ENCODE data around the gene DHX29. TPM values are rescaled to one million over a fixed set of nuclear protein-coding genes. Genes with fewer than 3 reads are reported as not detected.

The DHX29 gene
- total RNA-seq, 4 donors from 2014 or later, result 24.2 to 27.9 (median 25.4) TPM

- H3K4me3 ChIP-seq (ENCODE audit: low read depth, poor library complexity, severe bottlenecking), result no peak overlapping the region
- no peak for DNase-seq (ENCODE audit: low spot score in 2 of 2)
- intact Hi-C loops (cut with DNase I; ENCODE audit: low total_unique reads), result no loop called here
- WGBS, 2 donors, result 60 to 84% methylated on average over 2 of the region's 2 CpGs
- TF ChIP-seq CTCF (IDR thresholded peaks at IDR 0.05), result no peak
- TF ChIP-seq POLR2A (IDR thresholded peaks at IDR 0.05), result no peak
Measured at GRCh38 chr5:55338092-55338613, 30.7 kb upstream of the DHX29 start.

GRCh38 chr5:55333811-55334210 lies 26.3 kb upstream of the DHX29 start:
- 94 to 99% methylated on average over 2 of the region's 2 CpGs for WGBS, 2 donors

GRCh38 chr5:55333017-55333416 lies 25.5 kb upstream of the DHX29 start:
- 81 to 95% methylated on average over 1 of the region's 1 CpG for WGBS, 2 donors
- intact Hi-C loops (cut with DNase I; ENCODE audit: low total_unique reads), result no loop called here
- TF ChIP-seq CTCF (IDR thresholded peaks at IDR 0.05), result no peak
- DNase-seq (ENCODE audit: low spot score in 2 of 2), result no peak
- no peak overlapping the region for H3K4me3 ChIP-seq (ENCODE audit: low read depth, poor library complexity, severe bottlenecking)

More at GRCh38 chr5:55333811-55334210, 26.3 kb upstream of the DHX29 start:
- TF ChIP-seq CTCF (IDR thresholded peaks at IDR 0.05) (no peak), POLR2A (IDR thresholded peaks at IDR 0.05) (no peak)
- no peak for DNase-seq (ENCODE audit: low spot score in 2 of 2)
- H3K4me3 ChIP-seq (ENCODE audit: low read depth, poor library complexity, severe bottlenecking), result no peak overlapping the region
- intact Hi-C loops (cut with DNase I; ENCODE audit: low total_unique reads), result no loop called here

GRCh38 chr5:55331321-55331720 lies 23.8 kb upstream of the DHX29 start:
- DNase-seq (ENCODE audit: low spot score in 2 of 2), result no peak
- no peak for TF ChIP-seq CTCF (IDR thresholded peaks at IDR 0.05)
- TF ChIP-seq POLR2A (IDR thresholded peaks at IDR 0.05), result no peak
- H3K4me3 ChIP-seq (ENCODE audit: low read depth, poor library complexity, severe bottlenecking), result no peak overlapping the region
- WGBS, 2 donors, result 82 to 86% methylated on average over 3 of the region's 3 CpGs
- intact Hi-C loops (cut with DNase I; ENCODE audit: low total_unique reads), result no loop called here

- WGBS, 2 donors, result 45 to 58% methylated on average over 2 of the region's 2 CpGs
- intact Hi-C loops (cut with DNase I; ENCODE audit: low total_unique reads), result no loop called here
- TF ChIP-seq CTCF (IDR thresholded peaks at IDR 0.05) (no peak), POLR2A (IDR thresholded peaks at IDR 0.05) (no peak)
- H3K4me3 ChIP-seq (ENCODE audit: low read depth, poor library complexity, severe bottlenecking), result no peak overlapping the region
- no peak for DNase-seq (ENCODE audit: low spot score in 2 of 2)
Measured at GRCh38 chr5:55327281-55327680, 19.8 kb upstream of the DHX29 start.

GRCh38 chr5:55325621-55326020 lies 18.1 kb upstream of the DHX29 start:
- intact Hi-C loops (cut with DNase I; ENCODE audit: low total_unique reads), result no loop called here
- no peak for TF ChIP-seq POLR2A (IDR thresholded peaks at IDR 0.05)
- no peak for TF ChIP-seq CTCF (IDR thresholded peaks at IDR 0.05)
- H3K4me3 ChIP-seq (ENCODE audit: low read depth, poor library complexity, severe bottlenecking), result no peak overlapping the region
- WGBS, 2 donors, result 96 to 97% methylated on average over 5 of the region's 5 CpGs
- no peak for DNase-seq (ENCODE audit: low spot score in 2 of 2)
